Natural killer cell (primary cell): ENCODE results near the gene ZNF184. TPM values are rescaled to one million over a fixed set of nuclear protein-coding genes. Genes with fewer than 3 reads are reported as not detected.
A peak's percentile ranks its signal among the peaks of the same experiment; 100 is the strongest.

Experiments
- ATAC-seq, 3 donors: fragments of 150-1000 bp in 2 of 3; fragments of 200-7000 bp in 1 of 3; cut with Tn5 transposase; 1 replicate in 1 of 3; 2 replicates in 2 of 3; pipeline ENCODE4 v1.10.0; 2021; ENCODE audit warnings: mild to moderate bottlenecking in 2 of 3, moderate library complexity in 2 of 3
- DNase-seq, 2 donors: peaks; one replicate each; pipeline versions ENCODE4 v3.0.0 to v3.0.0-alpha.2; 2013 to 2021; ENCODE audit warnings: mixed read lengths in 1 of 2
- H3K27ac ChIP-seq: one replicate; pipeline ENCODE4 v1.5.1; 2013; ENCODE audit warnings: mild to moderate bottlenecking, low read length
- H3K27me3 ChIP-seq: one replicate; pipeline ENCODE4 v1.6.1; 2013; ENCODE audit warnings: low read length; ENCODE audit not compliant: control insufficient read depth, insufficient read depth
- H3K36me3 ChIP-seq: one replicate; pipeline ENCODE4 v1.6.1; 2013; ENCODE audit warnings: low read length; ENCODE audit not compliant: control insufficient read depth, insufficient read depth
- H3K4me1 ChIP-seq: one replicate; pipeline ENCODE4 v1.6.1; 2013; ENCODE audit warnings: low read length; ENCODE audit not compliant: control insufficient read depth, insufficient read depth
- H3K4me3 ChIP-seq: one replicate; pipeline ENCODE4 v1.5.1; 2013; ENCODE audit warnings: low read length
- H3K9me3 ChIP-seq: one replicate; pipeline ENCODE4 v1.6.1; 2013; ENCODE audit warnings: low read length; ENCODE audit not compliant: control insufficient read depth, insufficient read depth
- H3K27ac Mint-ChIP-seq, 2 donors: one replicate each; pipeline ENCODE4 v1.8.0; 2022; ENCODE audit warnings: mild to moderate bottlenecking in 2 of 2, mixed read lengths in 2 of 2, moderate library complexity in 1 of 2
- H3K27me3 Mint-ChIP-seq, 2 donors: one replicate each; pipeline ENCODE4 v1.8.0; 2022; ENCODE audit warnings: low read depth in 2 of 2, mixed read lengths in 2 of 2
- H3K36me3 Mint-ChIP-seq: one replicate; pipeline ENCODE4 v1.8.0; 2022; ENCODE audit warnings: mixed read lengths
- H3K4me1 Mint-ChIP-seq, 2 donors: one replicate each; pipeline ENCODE4 v1.8.0; 2022; ENCODE audit warnings: mixed read lengths in 2 of 2
- H3K4me3 Mint-ChIP-seq: one replicate; pipeline ENCODE4 v1.8.0; 2022; ENCODE audit warnings: mild to moderate bottlenecking, moderate library complexity, mixed read lengths
- H3K9me3 Mint-ChIP-seq, 2 donors: one replicate each; pipeline ENCODE4 v1.8.0; 2022; ENCODE audit warnings: mixed read lengths in 2 of 2
- CTCF ChIP-seq: fragments of 200-600 bp; IDR thresholded peaks from one replicate; pipeline ENCODE4 v1.8.0; 2022; ENCODE audit warnings: antibody characterized with exemption
- WGBS: methylation state at CpG from one replicate; pipeline ENCODE4 v1.1.7; 2013; ENCODE audit warnings: missing lambda C conversion rate; ENCODE audit not compliant: insufficient coverage; 5-methylcytosine and 5-hydroxymethylcytosine counted together
- intact Hi-C: fragments of 100-400 bp; cut with micrococcal nuclease; formaldehyde crosslinking; loops from one replicate; pipeline ENCODE4 v1.14.2; 2022
- total RNA-seq, 4 donors: library from RNA; stranded (reverse); fragments of 120-200 nt in 1 of 4; gene quantifications; one replicate each; pipeline versions ENCODE4 v1.2.3 to v1.2.4, GENCODE V29; 2013 to 2022

The ZNF184 gene
- total RNA-seq, 3 donors from 2014 or later (not counting 1 experiment from before 2014, with no cell fraction given), result 12.8 to 21.7 (median 16.2) TPM

GRCh38 chr6:27507041-27507956 lies 34.4 kb upstream of the ZNF184 start:
- no peaks in the 10 kb centered on the region for H3K36me3 Mint-ChIP-seq
- Histone ChIP-seq H3K27me3 (peaks cover 9% of the 10 kb centered on the region), H3K36me3 (no peaks in the 10 kb centered on the region), H3K4me3 (no peak overlapping the region), H3K4me1 (peaks cover 11% of the 10 kb centered on the region), H3K27ac (no peak overlapping the region), H3K9me3 (no peaks in the 10 kb centered on the region)
- H3K27ac Mint-ChIP-seq, result no peak overlapping the region
- no peak overlapping the region for H3K4me3 Mint-ChIP-seq
- no peak for TF ChIP-seq CTCF
- H3K9me3 Mint-ChIP-seq, result peaks cover 0 to 3% of the 10 kb centered on the region in 2 donors
- H3K4me1 Mint-ChIP-seq, result peaks cover 19 to 30% of the 10 kb centered on the region in 2 donors
- WGBS, result 82% methylated on average over 8 of the region's 9 CpGs
- intact Hi-C loops, result loop anchor here (10.0 kb wide), 1 partner anchor 332 kb away; no protein-coding TSS in a partner anchor
- ATAC-seq (no peak), DNase-seq (no peak)
- peaks cover 30 to 35% of the 10 kb centered on the region in 2 donors for H3K27me3 Mint-ChIP-seq

- peaks cover 22 to 33% of the 10 kb centered on the region in 2 donors for H3K4me1 Mint-ChIP-seq
- H3K27me3 ChIP-seq, result peaks cover 8% of the 10 kb centered on the region
- intact Hi-C loops, result loop anchor here (10.0 kb wide), 1 partner anchor 331 kb away; no protein-coding TSS in a partner anchor
- no peak for TF ChIP-seq CTCF
- ATAC-seq, result no peak
- H3K36me3 Mint-ChIP-seq, result no peaks in the 10 kb centered on the region
- H3K4me1 ChIP-seq, result peaks cover 11% of the 10 kb centered on the region
- H3K9me3 ChIP-seq, result no peaks in the 10 kb centered on the region
- H3K36me3 ChIP-seq, result no peaks in the 10 kb centered on the region
- 39% methylated on average over 20 of the region's 20 CpGs for WGBS
- H3K27me3 Mint-ChIP-seq, result peaks cover 18 to 21% of the 10 kb centered on the region in 2 donors
- no peak overlapping the region for H3K4me3 ChIP-seq
- no peak overlapping the region for H3K27ac ChIP-seq
- peak in 1 of 2 donors; percentile 79 for DNase-seq
- peaks cover 0 to 3% of the 10 kb centered on the region in 2 donors for H3K9me3 Mint-ChIP-seq
- peak overlapping the region; percentile 21 for H3K4me3 Mint-ChIP-seq
- peak overlapping the region; percentile 10 to 54 for H3K27ac Mint-ChIP-seq
These were observed 32.5 kb upstream of the ZNF184 start for GRCh38 chr6:27505209-27506027.

GRCh38 chr6:27503436-27504030 lies 30.6 kb upstream of the ZNF184 start:
- intact Hi-C loops, result loop anchor here (1.0 to 10.0 kb wide), 2 partner anchors 24 to 329 kb away; no protein-coding TSS in a partner anchor
- Mint-ChIP-seq H3K4me1 (peaks cover 22 to 33% of the 10 kb centered on the region in 2 donors), H3K27ac (peak overlapping the region; percentile 92 to 94), H3K9me3 (peaks cover 0 to 3% of the 10 kb centered on the region in 2 donors), H3K36me3 (no peaks in the 10 kb centered on the region), H3K4me3 (peak overlapping the region; percentile 91), H3K27me3 (peaks cover 17 to 22% of the 10 kb centered on the region in 2 donors)
- no peak for TF ChIP-seq CTCF
- H3K4me3 ChIP-seq, result peak overlapping the region; percentile 71
- DNase-seq (peak; percentile 80 to 90), ATAC-seq (peak; percentile 60 to 72 (median 67))
- H3K36me3 ChIP-seq, result no peaks in the 10 kb centered on the region
- peaks cover 11% of the 10 kb centered on the region for H3K4me1 ChIP-seq
- peak overlapping the region; percentile 61 for H3K27ac ChIP-seq
- H3K9me3 ChIP-seq, result no peaks in the 10 kb centered on the region
- WGBS, result 9% methylated on average over 16 of the region's 21 CpGs
- peaks cover 12% of the 10 kb centered on the region for H3K27me3 ChIP-seq
